GM21737 (cell line): ENCODE data around the gene TMEM238.

Experiments used
- ATAC-seq: cut with Tn5 transposase; IDR thresholded peaks from one replicate; pipeline ENCODE4 v1.9.1; 2021; ENCODE audit warnings: mild to moderate bottlenecking, moderate library complexity; ENCODE audit not compliant: unreplicated experiment

TMEM238 gene

DNA sequence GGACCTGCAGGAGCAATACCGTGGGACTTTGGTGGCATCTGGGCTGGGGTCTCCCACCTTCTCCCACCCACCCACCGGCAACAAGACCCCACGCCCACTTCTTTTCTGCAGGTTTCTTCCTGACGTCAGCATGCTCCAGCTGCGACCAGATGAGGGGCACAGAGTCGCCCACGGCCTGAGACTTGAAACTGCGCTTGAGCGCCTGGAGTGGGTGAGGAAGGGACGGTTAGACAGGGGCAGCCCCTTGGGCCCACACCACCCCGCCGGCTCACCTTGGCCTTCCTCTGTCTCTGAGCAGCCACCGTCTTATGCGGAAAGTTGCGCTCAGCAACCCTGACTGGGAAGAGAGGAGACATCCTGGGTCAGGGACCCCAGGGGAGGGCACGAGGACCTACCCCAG is 23.2 kb downstream of the TMEM238 start:
- ATAC-seq: no peak

DNA sequence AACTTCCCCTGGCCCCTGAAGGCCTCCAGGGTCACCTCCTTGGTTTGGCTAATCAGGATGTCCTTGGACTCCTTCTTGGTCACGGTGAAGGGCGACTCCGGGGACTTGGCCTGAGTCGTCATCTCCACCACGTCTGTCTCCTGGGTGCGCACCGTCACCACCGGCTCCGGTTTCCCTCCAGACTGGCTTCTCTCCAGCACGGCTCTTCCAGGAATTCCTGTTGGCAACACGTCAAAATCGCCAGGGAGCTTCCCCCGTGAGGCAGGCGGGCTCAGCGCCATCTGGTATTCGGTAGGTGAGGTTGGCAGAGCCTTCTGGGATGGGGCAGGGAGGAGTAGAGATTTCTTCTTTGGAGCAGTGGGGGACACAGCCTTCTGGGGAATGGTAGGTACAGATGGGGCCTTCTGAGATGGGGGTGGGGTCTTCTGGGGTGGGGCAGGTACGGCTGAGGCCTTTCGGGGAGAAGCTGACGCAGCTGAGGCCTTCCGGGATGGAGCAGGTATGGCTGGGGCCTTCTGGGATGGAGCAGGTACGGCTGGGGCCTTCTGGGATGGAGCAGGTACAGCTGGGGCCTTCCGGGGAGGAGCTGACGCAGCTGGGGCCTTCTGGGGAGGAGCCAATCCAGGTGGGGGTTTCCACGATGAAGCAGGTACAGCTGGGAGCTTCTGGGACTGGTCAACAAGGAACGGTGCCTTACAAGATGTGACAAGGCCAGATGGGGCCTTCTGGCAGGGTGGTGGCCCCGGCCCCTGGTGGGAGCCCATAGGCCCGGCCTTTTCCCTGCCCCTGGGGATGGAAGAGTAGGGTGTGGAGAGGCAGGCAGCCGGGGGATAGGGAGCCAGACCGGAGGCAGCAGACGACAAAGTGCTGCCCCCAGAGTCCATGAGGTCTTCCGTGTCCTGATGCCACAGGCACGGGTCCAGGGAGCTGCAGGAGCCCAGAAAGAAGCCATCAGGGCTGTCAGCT is 24.9 kb downstream of the TMEM238 start:
- no peak for ATAC-seq

DNA sequence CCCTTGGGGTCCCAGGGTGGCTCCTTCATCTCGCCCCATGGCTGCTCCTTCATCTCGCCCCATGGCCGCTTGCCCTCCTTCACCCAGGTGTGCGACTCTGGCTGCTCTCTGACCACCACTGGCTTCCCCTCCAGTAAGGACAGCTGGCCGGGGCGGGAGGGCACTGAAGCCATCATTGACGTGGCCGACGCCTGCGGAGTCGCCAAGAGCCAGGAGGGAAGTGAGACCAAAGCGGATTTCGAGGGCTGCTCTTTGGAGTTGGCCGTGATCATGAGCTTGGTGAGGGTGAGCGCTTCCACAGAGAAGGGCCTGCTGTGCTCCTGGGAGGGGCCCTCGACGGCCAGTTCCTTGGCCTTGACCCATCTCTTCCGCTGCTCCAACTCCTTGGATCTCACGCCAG is 25.6 kb downstream of the TMEM238 start:
- ATAC-seq: no peak

DNA sequence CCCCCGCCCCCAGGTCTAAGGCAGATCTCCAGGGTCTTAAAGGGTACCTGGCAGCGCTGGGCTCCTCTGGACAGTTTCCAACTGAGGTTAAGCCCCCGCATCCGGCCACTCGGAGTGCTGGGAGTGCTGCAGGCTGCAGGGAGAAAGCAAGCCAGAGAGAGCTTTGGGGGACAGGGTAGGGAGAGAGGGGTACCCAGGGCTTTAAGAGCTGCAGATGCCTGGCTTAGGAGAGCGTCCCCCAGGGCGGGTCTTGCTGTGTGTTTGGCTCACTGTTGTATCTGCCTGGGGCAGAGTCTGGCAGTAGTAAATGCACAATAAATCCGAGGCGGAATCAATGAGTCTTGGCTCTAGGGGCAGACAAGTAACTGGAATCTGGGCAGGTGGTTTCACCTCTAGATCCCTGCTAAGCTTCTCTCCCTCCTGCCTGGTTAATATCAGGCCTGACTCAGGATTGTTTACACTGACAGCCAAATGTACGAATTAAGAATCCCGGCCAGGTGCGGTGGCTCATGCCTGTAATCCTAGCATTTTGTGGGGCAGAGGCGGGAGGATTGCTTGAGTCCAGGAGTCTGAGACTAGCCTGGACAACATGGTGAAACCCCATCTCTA is 28.8 kb downstream of the TMEM238 start:
- ATAC-seq: no peak

DNA sequence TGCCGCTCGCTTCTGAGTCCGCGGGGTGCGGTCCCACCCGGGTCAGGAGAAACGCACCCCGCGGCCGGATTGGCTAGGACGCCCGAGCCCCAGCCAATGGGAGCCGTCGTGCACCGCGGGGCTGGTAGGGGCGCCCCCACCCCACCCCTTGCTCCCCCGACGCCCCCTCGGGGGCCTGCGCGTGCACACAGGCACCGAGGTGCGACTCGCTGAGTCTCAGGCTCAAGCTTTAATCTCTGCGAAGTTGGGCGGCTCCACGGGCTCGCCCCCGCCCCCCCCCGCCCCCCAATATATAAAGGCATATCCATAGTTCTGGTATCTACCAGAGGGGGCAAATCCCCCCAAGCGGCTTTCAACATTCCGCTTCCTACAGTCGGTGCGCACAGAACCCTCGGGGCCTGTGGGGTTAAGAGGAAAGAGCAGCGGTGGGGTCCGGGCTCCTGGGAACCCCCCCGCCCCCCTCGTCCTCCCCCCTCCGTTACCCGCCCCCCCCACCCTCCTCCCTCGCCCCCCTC is 29.3 kb downstream of the TMEM238 start, which contains the start of gene COX6B2:
TSS of gene COX6B2 (minus strand) at position 22 of the 515 bp plus-strand sequence. CDS start 198 bp downstream, outside the sequence.
- ATAC-seq: no peak

DNA sequence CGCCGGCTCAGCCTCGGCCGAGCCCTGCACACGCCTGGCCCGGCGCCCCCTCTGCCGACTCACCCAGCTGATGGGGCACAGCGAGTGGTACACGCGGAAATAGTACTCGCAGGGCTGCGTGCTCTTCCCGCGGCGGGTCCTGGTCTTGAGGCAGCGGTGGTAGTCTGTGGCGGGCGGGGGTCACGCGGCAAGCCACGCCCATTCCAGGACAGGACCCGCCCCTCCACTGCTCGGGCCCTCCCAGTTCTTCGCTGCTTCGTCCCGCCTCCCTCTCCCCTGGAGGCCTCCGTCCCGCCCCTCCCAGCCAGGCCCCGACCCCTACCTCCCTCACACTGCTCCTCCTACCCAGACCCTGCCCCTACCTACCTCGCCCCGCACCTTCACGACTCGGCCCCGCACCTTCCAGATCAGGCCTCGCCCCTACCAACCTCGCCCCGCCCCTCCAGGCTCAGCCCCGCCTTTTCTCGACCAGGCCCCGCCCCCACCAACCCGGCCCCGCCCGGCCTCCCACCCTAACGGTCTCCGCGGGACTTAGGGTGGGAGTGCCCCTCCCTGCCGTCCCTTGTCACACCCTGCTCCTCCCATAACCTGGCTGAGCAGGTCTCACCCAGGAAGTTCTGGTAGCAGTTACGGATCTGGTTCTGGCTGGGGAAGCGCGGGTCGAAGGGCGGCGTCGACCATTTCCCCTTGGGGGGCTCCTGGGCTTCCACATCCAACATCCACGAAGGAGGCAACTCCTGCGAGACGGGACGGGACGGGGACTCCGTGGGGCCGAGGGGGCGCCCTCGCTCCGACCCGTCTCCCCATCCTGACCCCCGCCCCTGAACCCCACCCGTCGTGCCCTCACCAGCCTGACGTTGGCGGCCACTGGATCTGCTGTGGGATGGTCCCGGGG is 30.0 kb downstream of the TMEM238 start:
- ATAC-seq: no peak

DNA sequence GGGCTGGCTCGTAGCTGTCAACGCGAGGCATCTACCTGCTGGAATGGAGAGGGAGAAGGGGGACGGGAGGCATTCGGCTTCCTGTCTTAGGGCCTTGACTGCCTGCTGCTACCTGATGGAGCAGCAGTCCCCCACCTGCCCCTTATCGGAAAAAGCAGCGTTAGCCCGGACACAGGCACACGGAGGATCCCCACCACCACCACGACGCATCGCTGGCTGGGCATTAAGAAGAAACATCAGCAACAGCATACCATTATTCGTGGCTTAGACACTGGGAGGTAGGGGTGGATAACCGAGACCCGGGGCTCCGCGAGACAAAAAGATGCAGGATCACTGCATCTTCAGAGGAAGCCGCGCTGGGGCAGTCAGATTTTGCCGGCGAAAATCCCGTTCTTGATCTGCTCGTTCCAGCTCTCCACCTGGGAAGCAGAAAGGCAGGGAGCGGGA is 30.7 kb downstream of the TMEM238 start:
- no peak for ATAC-seq

DNA sequence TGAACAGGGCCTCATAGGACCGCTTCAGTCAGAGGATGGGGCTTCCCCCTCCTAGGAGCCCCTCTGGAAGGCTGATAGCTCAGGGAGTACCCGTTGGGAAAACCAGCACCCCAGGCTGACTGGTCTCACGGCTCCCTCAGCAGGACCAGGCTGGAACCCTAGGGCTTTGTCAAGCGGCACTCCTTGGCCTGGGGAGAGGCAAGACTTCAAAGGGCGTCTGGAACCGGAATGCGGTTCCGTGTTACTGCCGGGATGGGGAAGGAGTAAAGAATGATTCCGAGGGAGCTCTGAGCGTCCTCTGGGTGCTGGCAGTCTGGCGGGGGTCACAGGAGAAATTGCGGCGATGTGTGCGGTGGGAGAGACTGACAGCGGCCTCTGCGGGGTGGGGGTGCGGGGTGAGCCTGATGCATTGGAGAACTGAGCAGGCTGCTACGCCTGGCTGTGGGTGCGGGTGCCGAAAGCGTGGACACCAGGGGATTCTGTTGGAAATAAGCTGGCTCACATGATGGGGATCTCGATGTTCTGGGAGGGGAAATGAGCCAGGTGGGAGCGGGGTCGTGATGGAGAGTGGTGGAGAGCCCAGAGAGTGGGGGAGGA is 31.4 kb downstream of the TMEM238 start:
- no peak for ATAC-seq

DNA sequence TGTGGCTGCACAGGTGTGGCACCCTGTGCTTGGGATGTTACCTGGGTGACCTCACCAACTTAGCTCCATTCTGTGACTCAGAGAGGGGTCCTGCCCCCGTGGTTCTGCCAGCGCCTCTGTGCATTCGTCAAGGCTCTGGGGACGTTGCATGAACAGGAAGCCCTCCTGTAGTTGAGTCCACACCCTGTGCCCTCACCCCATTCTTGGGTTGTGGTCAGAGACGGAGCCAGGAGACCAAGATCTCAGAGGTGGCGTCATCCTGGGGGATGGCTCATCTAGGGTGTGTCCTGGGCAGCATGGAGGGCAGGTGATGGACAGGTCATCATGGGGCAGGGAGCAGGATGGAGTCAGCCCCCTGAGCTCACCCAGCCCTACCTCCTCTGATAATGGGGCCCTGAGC is 32.1 kb downstream of the TMEM238 start:
- ATAC-seq: no peak

DNA sequence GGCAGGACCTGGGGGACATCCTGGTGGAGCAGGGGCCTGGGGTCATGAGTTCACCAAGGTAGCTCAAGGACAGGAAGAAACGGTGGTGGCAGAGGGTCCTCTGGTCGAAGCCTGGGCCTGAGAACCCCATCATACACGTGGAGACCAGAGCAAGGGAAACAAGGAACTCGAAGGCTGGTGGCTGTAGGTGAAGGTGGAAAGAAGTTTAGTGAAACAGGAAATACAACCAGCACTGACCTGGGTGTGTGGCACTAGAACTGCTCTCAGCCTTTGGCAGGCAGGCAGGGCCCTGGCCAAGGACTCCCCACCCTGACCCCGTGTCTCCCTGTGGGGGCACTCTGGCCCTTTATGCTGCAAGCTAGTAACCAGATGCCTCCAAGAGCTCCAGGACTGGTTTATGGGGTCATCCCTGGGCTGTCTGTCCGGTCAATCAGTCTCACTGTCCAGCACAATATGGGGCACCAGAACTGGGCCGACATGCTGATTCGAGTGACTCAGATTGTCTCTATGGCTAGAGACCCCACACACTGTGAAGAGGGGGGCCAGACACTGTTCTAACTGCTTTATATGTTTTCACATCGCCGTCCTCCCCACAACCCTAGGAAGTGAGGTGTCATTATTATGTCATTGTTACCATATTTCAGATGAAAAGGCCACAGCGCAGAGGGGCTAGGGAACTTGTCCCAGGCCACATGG is 33.3 kb downstream of the TMEM238 start:
- no peak for ATAC-seq

DNA sequence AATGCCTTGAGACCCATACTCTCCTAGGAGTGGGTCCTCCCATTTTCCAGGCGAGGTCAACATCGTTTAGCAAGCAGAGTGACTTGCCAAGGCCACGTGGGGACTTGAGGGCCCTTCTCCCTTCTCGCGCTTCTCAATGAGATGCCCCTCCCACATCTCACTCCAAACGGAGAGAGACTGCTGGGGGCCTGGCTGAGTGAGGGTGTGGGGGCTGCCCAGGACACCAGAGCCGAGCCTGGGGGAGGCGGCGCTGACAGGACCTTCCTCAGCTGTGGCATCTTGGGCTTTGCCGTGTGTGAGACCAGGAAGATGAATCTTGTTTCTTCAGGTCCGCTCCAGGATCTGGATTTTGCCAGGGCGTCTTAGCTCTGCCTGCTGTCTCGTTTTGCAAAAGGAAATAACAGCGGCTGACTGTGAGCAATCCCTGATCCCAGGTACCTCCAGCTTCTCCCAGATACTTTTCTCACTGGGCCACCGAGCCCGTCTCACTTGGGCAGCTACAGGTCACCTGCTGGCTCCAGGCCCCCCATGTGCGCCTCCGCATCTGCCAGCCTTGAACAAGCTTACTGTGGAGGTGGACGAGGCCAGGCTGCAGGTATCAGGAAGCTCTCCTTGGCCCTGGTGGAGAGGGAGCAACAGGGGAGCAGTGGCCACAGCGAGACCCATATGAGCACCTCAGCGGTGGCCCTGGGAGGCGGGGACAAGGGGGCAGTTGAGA is 35.6 kb downstream of the TMEM238 start:
- no peak for ATAC-seq

DNA sequence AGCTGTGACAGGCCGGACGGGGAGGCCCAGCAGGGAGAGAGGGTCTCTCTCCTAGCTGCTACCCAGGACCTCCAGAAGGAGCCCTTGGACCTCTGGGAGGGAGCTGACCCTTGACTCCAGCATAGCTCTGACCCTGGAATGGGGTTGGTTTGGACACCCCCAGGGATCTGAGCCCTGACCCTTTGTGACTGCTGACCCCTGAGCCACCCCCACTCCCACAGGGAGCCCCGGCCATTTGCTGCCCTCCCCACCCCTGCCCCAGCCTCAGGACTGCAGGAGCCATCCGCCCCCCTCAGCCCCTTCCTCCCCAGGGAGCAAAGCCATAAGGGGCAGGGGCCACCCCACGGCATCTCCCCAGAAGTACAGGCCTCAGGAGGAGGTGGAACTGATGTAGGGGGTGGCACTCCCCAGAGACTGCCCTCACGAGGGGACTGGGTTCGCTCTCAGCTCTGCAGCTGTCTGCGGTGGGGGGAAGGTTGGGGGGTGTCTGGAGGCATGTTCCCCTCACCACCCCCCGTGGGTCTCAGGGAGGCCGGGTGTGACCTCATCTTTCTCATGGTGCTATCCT is 36.6 kb downstream of the TMEM238 start:
- no peak for ATAC-seq

DNA sequence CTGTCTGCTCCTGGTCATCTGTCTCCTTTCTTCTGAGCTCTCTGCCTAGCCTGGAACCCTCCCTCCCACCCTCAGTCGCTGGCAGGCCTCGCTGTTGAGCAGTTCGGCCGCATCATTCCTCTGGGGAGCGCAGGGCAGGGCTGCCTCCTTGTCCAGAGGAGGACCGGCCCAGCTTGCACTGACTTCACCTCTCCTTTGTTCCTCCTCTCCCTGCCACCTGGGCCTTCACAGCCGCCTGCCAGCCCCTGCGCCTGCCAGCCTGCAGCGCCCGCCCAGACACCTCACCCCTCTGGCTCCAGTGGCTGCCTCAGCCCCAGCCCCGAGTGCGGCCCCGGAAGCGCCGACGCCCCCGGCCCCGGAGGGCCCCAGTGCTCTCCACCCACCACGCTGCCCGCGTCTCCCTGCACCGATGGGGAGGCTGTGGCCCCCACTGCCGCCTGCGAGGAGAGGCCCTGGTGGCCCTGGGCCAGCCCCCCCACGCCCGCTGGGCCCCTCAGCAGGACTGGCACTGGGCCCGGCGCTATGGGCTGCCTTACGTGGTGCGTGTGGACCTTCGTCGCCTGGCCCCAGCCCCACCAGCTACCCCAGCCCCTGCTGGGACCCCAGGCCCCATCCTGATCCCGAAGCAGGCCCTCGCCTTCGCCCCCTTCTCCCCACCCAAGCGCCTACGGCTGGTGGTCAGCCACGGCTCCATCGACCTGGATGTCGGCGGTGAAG is 37.2 kb downstream of the TMEM238 start:
- no peak for ATAC-seq

DNA sequence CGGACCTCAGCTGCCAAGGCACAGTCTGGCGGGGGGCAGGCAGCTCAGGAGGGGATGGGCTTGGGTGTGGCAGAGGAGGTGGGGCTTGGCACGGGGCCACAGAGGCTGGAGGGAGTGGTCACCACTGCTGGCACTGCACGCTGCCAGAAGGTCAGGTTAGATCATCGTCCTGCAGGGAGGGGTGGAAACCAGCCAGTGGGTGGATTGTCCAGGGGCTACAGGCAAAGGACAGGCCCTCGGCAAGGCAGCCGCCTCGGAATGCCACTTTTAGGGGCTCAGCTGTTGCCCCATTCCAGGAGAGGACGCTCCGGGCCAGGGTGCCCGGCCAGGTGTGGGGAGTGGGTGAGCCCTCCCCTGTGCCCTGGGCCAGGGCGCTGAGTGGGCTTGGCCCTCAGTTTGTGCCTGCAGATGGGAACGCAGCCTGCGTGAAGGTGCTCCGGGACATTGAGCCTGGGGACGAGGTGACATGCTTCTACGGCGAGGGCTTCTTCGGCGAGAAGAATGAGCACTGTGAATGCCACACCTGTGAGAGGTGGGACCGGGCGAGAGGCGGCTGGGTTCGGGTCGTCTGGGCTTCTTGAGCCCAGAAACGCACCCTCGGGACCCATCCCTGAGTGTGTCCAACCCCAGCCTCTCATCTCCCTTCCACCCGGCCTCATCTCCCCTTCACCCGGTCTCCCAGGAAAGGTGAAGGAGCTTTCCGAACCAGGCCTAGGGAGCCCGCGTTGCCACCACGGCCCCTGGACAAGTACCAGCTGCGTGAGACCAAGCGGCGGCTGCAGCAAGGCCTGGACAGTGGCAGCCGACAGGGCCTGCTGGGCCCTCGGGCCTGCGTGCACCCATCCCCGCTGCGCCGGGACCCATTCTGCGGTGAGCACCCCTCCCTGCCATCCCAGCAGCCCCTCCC is 38.0 kb downstream of the TMEM238 start:
- ATAC-seq: no peak

DNA sequence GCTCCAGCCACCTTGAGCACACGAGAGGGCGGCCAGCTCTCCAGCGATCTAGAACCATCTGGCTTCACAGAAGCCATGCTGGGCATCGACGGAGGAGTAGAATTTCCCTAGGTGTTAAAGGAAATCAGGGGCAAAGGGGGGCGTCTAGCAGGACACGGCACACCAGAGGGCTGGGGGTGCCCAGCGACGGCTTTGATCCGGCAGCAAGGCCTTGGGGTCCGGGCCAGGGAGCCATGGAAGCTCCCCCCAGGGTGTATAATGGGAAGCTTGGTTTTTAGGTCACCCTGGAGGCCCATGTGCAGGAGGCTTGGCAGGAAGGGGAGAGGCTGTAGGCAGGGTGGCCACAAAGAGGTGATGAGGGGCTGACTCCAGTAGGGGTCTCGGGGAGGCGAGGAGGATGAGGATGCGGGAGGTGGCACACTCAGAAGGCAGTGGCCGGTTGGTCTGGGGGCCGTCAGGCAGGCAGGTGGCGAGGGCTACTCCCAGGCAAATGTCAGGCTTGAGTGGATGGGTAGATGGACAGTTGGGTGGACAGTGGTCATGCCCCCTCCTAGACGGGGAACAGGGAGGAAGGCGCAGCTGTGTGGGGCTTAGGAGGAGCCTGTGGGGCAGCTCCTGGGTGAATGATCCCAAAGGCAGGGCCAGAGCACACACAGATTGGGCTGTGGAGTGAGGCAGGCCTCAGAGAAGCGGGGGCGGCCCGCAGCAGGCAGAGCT is 38.8 kb downstream of the TMEM238 start:
- ATAC-seq: no peak

DNA sequence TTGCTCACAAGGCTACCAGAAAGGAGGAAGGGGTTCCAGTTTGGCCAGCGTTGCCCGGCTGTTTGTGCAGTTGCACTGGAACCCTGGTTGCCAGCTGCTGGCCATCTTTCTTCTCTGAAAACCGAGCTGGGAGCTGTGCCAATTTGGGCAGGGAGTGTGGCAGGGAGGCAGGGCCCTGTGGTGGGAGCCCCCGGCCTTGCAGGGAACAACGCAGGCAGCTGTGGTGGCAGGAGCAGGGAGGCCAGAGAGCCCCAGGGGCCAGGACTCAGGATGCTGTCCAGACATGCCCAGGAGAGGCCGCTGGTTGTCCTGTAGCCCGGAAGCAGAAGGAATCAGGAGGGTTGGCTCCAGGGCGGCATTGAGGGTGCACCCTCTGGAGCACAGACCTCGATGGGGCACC is 39.6 kb downstream of the TMEM238 start:
- no peak for ATAC-seq
